PC-3 (cell line): ENCODE results near the gene BCL2L13.

Experiments used
- EZH2 ChIP-seq: fragments of 300-600 bp; sonication (generic); IDR thresholded peaks from one replicate; pipeline ENCODE4 v1.6.1; 2017; ENCODE audit warnings: antibody characterized with exemption, mild to moderate bottlenecking, low read length; ENCODE audit not compliant: unreplicated experiment
- TF ChIP-seq, protein P1 (sequence below): fragments of 300-600 bp; sonication (generic); conservative IDR thresholded peaks from 2 replicates; pipeline ENCODE4 v1.5.1; 2017; ENCODE audit warnings: antibody characterized with exemption, low read depth, mild to moderate bottlenecking, low read length

- TF ChIP-seq, protein P1, sequence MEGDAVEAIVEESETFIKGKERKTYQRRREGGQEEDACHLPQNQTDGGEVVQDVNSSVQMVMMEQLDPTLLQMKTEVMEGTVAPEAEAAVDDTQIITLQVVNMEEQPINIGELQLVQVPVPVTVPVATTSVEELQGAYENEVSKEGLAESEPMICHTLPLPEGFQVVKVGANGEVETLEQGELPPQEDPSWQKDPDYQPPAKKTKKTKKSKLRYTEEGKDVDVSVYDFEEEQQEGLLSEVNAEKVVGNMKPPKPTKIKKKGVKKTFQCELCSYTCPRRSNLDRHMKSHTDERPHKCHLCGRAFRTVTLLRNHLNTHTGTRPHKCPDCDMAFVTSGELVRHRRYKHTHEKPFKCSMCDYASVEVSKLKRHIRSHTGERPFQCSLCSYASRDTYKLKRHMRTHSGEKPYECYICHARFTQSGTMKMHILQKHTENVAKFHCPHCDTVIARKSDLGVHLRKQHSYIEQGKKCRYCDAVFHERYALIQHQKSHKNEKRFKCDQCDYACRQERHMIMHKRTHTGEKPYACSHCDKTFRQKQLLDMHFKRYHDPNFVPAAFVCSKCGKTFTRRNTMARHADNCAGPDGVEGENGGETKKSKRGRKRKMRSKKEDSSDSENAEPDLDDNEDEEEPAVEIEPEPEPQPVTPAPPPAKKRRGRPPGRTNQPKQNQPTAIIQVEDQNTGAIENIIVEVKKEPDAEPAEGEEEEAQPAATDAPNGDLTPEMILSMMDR, result no peak
- no peak for TF ChIP-seq EZH2
Observed at GRCh38 chr22:17589810-17590375, 48.7 kb upstream of the BCL2L13 start.
